SK-N-MC (cell line): ENCODE results near the gene CACNG1.

ENCODE experiments used
- EZH2 ChIP-seq: fragments of 200-600 bp; sonication (generic); IDR thresholded peaks from one replicate; pipeline ENCODE4 v1.6.1; 2017; ENCODE audit warnings: antibody characterized with exemption
- FOXP2 ChIP-seq: optimal IDR thresholded peaks from 2 replicates; pipeline ENCODE3; 2011; ENCODE audit warnings: mild to moderate bottlenecking, moderate library complexity; ENCODE audit not compliant: insufficient read depth; ENCODE audit errors: extremely low read length, control extremely low read depth
- POLR2AphosphoS5 ChIP-seq: IDR thresholded peaks from 2 replicates; pipeline ENCODE4 v1.6.1; 2012; ENCODE audit warnings: mild to moderate bottlenecking, low read depth, low read length, borderline replicate concordance

DNA sequence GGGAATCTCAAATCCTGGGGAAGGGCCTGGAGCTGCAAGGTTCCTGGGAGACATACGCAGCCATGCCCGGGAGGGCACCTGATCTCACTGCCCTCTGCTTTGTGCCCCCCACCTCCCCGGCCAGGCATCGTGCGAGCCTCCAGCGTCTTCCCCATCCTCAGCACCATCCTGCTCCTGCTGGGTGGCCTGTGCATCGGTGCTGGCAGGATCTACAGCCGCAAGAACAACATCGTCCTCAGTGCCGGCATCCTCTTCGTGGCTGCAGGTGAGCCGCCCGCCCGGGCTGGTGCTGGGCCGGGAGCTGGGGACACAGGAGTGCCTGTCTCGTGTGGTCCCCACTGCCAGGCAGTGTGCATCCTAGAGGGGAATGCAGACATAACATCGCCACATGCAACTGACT lies 19.6 kb upstream of the CACNG1 start:
- no peak for TF ChIP-seq POLR2AphosphoS5
- no peak for TF ChIP-seq EZH2
- TF ChIP-seq FOXP2, result no peak
